HEK293 (cell line): ENCODE data around the gene SPHK1.
A peak's percentile ranks its signal among the peaks of the same experiment; 100 is the strongest.

ENCODE experiments used
- CTCF ChIA-PET: fragments of 350-600 bp; formaldehyde crosslinking; extraction: SDS; loops from one replicate; lab custom pipeline; 2021; ENCODE audit warnings: antibody characterized with exemption; lab: Yijun Ruan, JAX
- POLR2A ChIA-PET: fragments of 300-600 bp; formaldehyde crosslinking; extraction: SDS; loops from one replicate; lab custom pipeline; 2020; ENCODE audit warnings: antibody characterized with exemption, inconsistent platforms; lab: Yijun Ruan, JAX
- H3K27ac ChIP-seq: fragments of 200-500 bp; sonication (Bioruptor generic); 2 replicates; pipeline ENCODE4 v1.5.1; 2014; ENCODE audit warnings: low read depth, low read length, control low read depth, inconsistent platforms; ENCODE audit errors: extremely low read depth
- H3K36me3 ChIP-seq, 2 experiments: fragments of 200-500 bp in 1 of 2; sonication (Bioruptor generic) in 1 of 2; 1 replicate in 1 of 2; 2 replicates in 1 of 2; pipeline ENCODE4 v1.5.1; 2014 to 2017; ENCODE audit warnings: inconsistent platforms in 2 of 2, low read length in 2 of 2; ENCODE audit not compliant: control insufficient read depth in 2 of 2, insufficient read depth in 1 of 2
- H3K4me1 ChIP-seq: fragments of 200-500 bp; sonication (Bioruptor generic); 2 replicates; pipeline ENCODE4 v1.5.1; 2014; ENCODE audit warnings: mild to moderate bottlenecking, low read length, inconsistent platforms; ENCODE audit not compliant: control insufficient read depth, insufficient read depth
- H3K4me3 ChIP-seq: 2 replicates; pipeline ENCODE4 v1.5.1; 2011; ENCODE audit warnings: low read depth, mild to moderate bottlenecking, control low read depth, low read length, moderate library complexity
- H3K9me3 ChIP-seq: fragments of 200-500 bp; sonication (Bioruptor generic); 2 replicates; pipeline ENCODE4 v1.5.1; 2014; ENCODE audit warnings: low read depth, low read length, inconsistent platforms; ENCODE audit not compliant: control insufficient read depth, insufficient read depth
- GLIS1 ChIP-seq: fragments of 450-650 bp; formaldehyde crosslinking; IDR thresholded peaks from 2 replicates; pipeline ENCODE4 v1.5.1; 2016; ENCODE audit warnings: missing biosample characterization, missing genetic modification characterization
- GLIS2 ChIP-seq: fragments of 450-650 bp; formaldehyde crosslinking; IDR thresholded peaks from 2 replicates; pipeline ENCODE4 v1.5.1; 2016; ENCODE audit warnings: missing biosample characterization, missing genetic modification characterization
- KLF1 ChIP-seq: fragments of 450-650 bp; formaldehyde crosslinking; IDR thresholded peaks from 2 replicates; pipeline ENCODE4 v1.5.1; 2016; ENCODE audit warnings: missing biosample characterization, missing genetic modification characterization
- PRDM10 ChIP-seq: fragments of 450-650 bp; formaldehyde crosslinking; IDR thresholded peaks from 2 replicates; pipeline ENCODE4 v1.5.1; 2016; ENCODE audit warnings: missing biosample characterization, missing genetic modification characterization
- SP2 ChIP-seq: fragments of 450-650 bp; formaldehyde crosslinking; IDR thresholded peaks from 2 replicates; pipeline ENCODE4 v1.5.1; 2016; ENCODE audit warnings: missing biosample characterization, missing genetic modification characterization
- SP7 ChIP-seq: fragments of 450-650 bp; formaldehyde crosslinking; IDR thresholded peaks from 2 replicates; pipeline ENCODE4 v1.5.1; 2016; ENCODE audit warnings: missing biosample characterization, missing genetic modification characterization
- ZBTB20 ChIP-seq: fragments of 450-650 bp; formaldehyde crosslinking; IDR thresholded peaks from 2 replicates; pipeline ENCODE4 v1.5.1; 2016; ENCODE audit warnings: missing biosample characterization, missing genetic modification characterization
- ZBTB48 ChIP-seq: fragments of 450-650 bp; formaldehyde crosslinking; IDR thresholded peaks from 2 replicates; pipeline ENCODE4 v1.5.1; 2016; ENCODE audit warnings: missing biosample characterization, missing genetic modification characterization
- ZBTB6 ChIP-seq: fragments of 450-650 bp; formaldehyde crosslinking; IDR thresholded peaks from 2 replicates; pipeline ENCODE4 v1.5.1; 2017; ENCODE audit warnings: missing biosample characterization, missing genetic modification characterization
- ZBTB7A ChIP-seq: fragments of 450-650 bp; formaldehyde crosslinking; IDR thresholded peaks from 2 replicates; pipeline ENCODE4 v1.5.1; 2016; ENCODE audit warnings: low read depth, missing biosample characterization, missing genetic modification characterization
- ZBTB8A ChIP-seq: fragments of 450-650 bp; formaldehyde crosslinking; IDR thresholded peaks from 2 replicates; pipeline ENCODE4 v1.5.1; 2016; ENCODE audit warnings: missing biosample characterization, missing genetic modification characterization
- ZFHX2 ChIP-seq: fragments of 450-650 bp; formaldehyde crosslinking; conservative IDR thresholded peaks from 2 replicates; pipeline ENCODE4 v1.5.1; 2016; ENCODE audit warnings: missing biosample characterization, missing genetic modification characterization
- ZFP69B ChIP-seq: fragments of 450-650 bp; formaldehyde crosslinking; IDR thresholded peaks from 2 replicates; pipeline ENCODE4 v1.5.1; 2016; ENCODE audit warnings: missing biosample characterization, missing genetic modification characterization
- ZIC2 ChIP-seq: fragments of 450-650 bp; formaldehyde crosslinking; IDR thresholded peaks from 2 replicates; pipeline ENCODE4 v1.5.1; 2016; ENCODE audit warnings: missing biosample characterization, missing genetic modification characterization
- ZNF148 ChIP-seq: fragments of 450-650 bp; formaldehyde crosslinking; IDR thresholded peaks from 2 replicates; pipeline ENCODE4 v1.5.0; 2017; ENCODE audit warnings: missing biosample characterization, missing genetic modification characterization, borderline replicate concordance
- ZNF16 ChIP-seq: fragments of 450-650 bp; formaldehyde crosslinking; IDR thresholded peaks from 2 replicates; pipeline ENCODE4 v1.5.1; 2016; ENCODE audit warnings: low read depth, missing biosample characterization, missing genetic modification characterization
- ZNF274 ChIP-seq, 2 experiments: fragments of 200-500 bp in 1 of 2; fragments of 450-650 bp in 1 of 2; sonication (Bioruptor generic) in 1 of 2; formaldehyde crosslinking in 1 of 2; IDR thresholded peaks; 2 replicates each; pipeline versions ENCODE4 v1.5.1 to v1.6.1; 2014 to 2016; ENCODE audit warnings: borderline replicate concordance in 1 of 2, inconsistent platforms in 1 of 2, low read length in 1 of 2, missing biosample characterization in 1 of 2, missing genetic modification characterization in 1 of 2
- ZNF366 ChIP-seq: fragments of 450-650 bp; formaldehyde crosslinking; conservative IDR thresholded peaks from 2 replicates; pipeline ENCODE4 v1.5.1; 2016; ENCODE audit warnings: missing biosample characterization, missing genetic modification characterization
- ZNF398 ChIP-seq: fragments of 450-650 bp; formaldehyde crosslinking; IDR thresholded peaks from 2 replicates; pipeline ENCODE4 v1.5.1; 2017; ENCODE audit warnings: missing biosample characterization, missing genetic modification characterization
- ZNF404 ChIP-seq: fragments of 450-650 bp; formaldehyde crosslinking; IDR thresholded peaks from 2 replicates; pipeline ENCODE4 v1.5.1; 2017; ENCODE audit warnings: missing biosample characterization, missing genetic modification characterization
- ZNF473 ChIP-seq: fragments of 450-650 bp; formaldehyde crosslinking; IDR thresholded peaks from 2 replicates; pipeline ENCODE4 v1.5.1; 2017; ENCODE audit warnings: missing biosample characterization, missing genetic modification characterization
- ZNF544 ChIP-seq: fragments of 450-650 bp; formaldehyde crosslinking; IDR thresholded peaks from 2 replicates; pipeline ENCODE4 v1.5.0; 2017; ENCODE audit warnings: missing biosample characterization, missing genetic modification characterization
- ZNF677 ChIP-seq: fragments of 450-650 bp; IDR thresholded peaks from 2 replicates; pipeline ENCODE4 v1.5.0; 2018; ENCODE audit warnings: missing biosample characterization, mild to moderate bottlenecking, missing genetic modification characterization, moderate library complexity
- ZNF777 ChIP-seq: fragments of 450-650 bp; formaldehyde crosslinking; IDR thresholded peaks from 2 replicates; pipeline ENCODE4 v1.5.1; 2017; ENCODE audit warnings: missing biosample characterization, missing genetic modification characterization, borderline replicate concordance

The SPHK1 gene

GRCh38 chr17:76383546-76384221 is 725 bp upstream of the SPHK1 start:
- Histone ChIP-seq H3K36me3 (peaks cover 0 to 14% of the 10 kb centered on the region in 2 experiments; a peak in 2 of 3 replicates), H3K4me1 (peaks cover 8% of the 10 kb centered on the region; the same call in 1 of the 2 replicates), H3K27ac (peak overlapping the region; percentile 77; the same call in 1 of the 2 replicates), H3K4me3 (peak overlapping the region; percentile 54), H3K9me3 (no peaks in the 10 kb centered on the region)
- CTCF ChIA-PET, result interaction anchor here (0.5 to 4.7 kb wide), 11 partner anchors 8 to 1635 kb away, joined by 3 to 68 read pairs (median 5); partner anchors contain the start of gene PRPSAP1
- POLR2A ChIA-PET, result interaction anchor here (1.3 to 4.0 kb wide), 3 partner anchors 21 to 31 kb away, joined by 4 to 51 read pairs (median 4); partner anchors contain the start of gene PRPSAP1
- TF ChIP-seq ZBTB20 (peak; percentile 79), ZNF16 (tag by site-specific recombination) (no peak), ZBTB48 (tag by site-specific recombination) (0 out of 2 replicates have a peak, but pooled peaks have one; percentile 15), SP7 (tag by site-specific recombination) (peak; percentile 51; the same call in 1 of the 2 replicates), ZBTB6 (tag by site-specific recombination) (no peak), ZNF148 (no peak), ZFP69B (tag by site-specific recombination) (peak; percentile 97), ZIC2 (tag by site-specific recombination) (peak; percentile 74), ZNF366 (tag by site-specific recombination) (no peak; the same call in 1 of the 2 replicates), ZNF777 (peak; percentile 45; the same call in 1 of the 2 replicates), ZNF274 (IDR thresholded peaks at IDR 0.05; ENCODE audit: low read length) (no peak), ZNF274 (tag by site-specific recombination; IDR thresholded peaks at IDR 0.05; ENCODE audit: borderline replicate concordance) (no peak), ZFHX2 (tag by site-specific recombination) (peak; percentile 92), KLF1 (tag by site-specific recombination) (0 out of 2 replicates have a peak, but pooled peaks have one; percentile 33), SP2 (tag by site-specific recombination) (peak; percentile 6; the same call in 1 of the 2 replicates), ZNF473 (tag by site-specific recombination) (no peak), ZBTB8A (tag by site-specific recombination) (peak; percentile 72), ZNF544 (tag by site-specific recombination) (no peak), ZNF677 (tag by site-specific recombination) (no peak), ZBTB7A (peak; percentile 80), ZNF398 (tag by site-specific recombination) (0 out of 2 replicates have a peak, but pooled peaks have one; percentile 26), GLIS2 (tag by site-specific recombination) (peak; percentile 89), ZNF404 (tag by site-specific recombination) (no peak), GLIS1 (tag by site-specific recombination) (peak; percentile 55), PRDM10 (tag by site-specific recombination) (0 out of 2 replicates have a peak, but pooled peaks have one; percentile 34)
